Upper lobe of right lung (tissue), 1 donor: ENCODE results near the gene PTPRH. TPM values are rescaled to one million over a fixed set of nuclear protein-coding genes. Genes with fewer than 3 reads are reported as not detected.

Source experiments
- ATAC-seq: fragments of 200-7000 bp; cut with Tn5 transposase; one replicate; pipeline ENCODE4 v1.9.1; 2020; ENCODE audit warnings: mild to moderate bottlenecking, moderate library complexity
- DNase-seq: peaks from one replicate; pipeline ENCODE4 v3.0.0-alpha.2; 2020
- H3K27ac ChIP-seq: fragments of 200-600 bp; one replicate; pipeline ENCODE4 v1.8.0; 2022
- H3K27me3 ChIP-seq: fragments of 200-600 bp; one replicate; pipeline ENCODE4 v1.8.0; 2022; ENCODE audit warnings: mild to moderate bottlenecking
- H3K36me3 ChIP-seq: fragments of 200-600 bp; one replicate; pipeline ENCODE4 v1.8.0; 2022
- H3K4me1 ChIP-seq: fragments of 200-600 bp; one replicate; pipeline ENCODE4 v1.8.0; 2022
- H3K4me3 ChIP-seq: fragments of 200-600 bp; one replicate; pipeline ENCODE4 v1.8.0; 2022; ENCODE audit warnings: mild to moderate bottlenecking
- H3K9me3 ChIP-seq: fragments of 200-600 bp; one replicate; pipeline ENCODE4 v1.8.0; 2022
- intact Hi-C: fragments of 100-400 bp; cut with DNase I; formaldehyde crosslinking; loops from one replicate; pipeline ENCODE4 v1.11.0; 2022
- total RNA-seq: library from RNA; stranded (reverse); fragmentation: NEBNext Ultra II Directional; extraction: Animal tissue kit (Norgen Biotek cat#: 25700); gene quantifications from one replicate; pipeline ENCODE4 v1.2.1, GENCODE V29; 2021
- TF ChIP-seq, protein P1 (sequence below): fragments of 200-600 bp; IDR thresholded peaks from one replicate; pipeline ENCODE4 v1.8.0; 2022; ENCODE audit warnings: antibody characterized with exemption
- donor health status: DM: no; HTN: yes; CAD: no; lungs with severe emphysema.

Gene PTPRH
- total RNA-seq, 1 donor from 2014 or later = not detected

GRCh38 chr19:55231391-55232285 is 22.3 kb upstream of the PTPRH start:
- no peaks in the 10 kb centered on the region for H3K9me3 ChIP-seq
- intact Hi-C loops = no loop called here
- ATAC-seq = no peak
- peaks cover 85% of the 10 kb centered on the region for H3K36me3 ChIP-seq
- no peaks in the 10 kb centered on the region for H3K27me3 ChIP-seq
- no peak overlapping the region for H3K27ac ChIP-seq
- no peak for DNase-seq
- TF ChIP-seq, protein P1, sequence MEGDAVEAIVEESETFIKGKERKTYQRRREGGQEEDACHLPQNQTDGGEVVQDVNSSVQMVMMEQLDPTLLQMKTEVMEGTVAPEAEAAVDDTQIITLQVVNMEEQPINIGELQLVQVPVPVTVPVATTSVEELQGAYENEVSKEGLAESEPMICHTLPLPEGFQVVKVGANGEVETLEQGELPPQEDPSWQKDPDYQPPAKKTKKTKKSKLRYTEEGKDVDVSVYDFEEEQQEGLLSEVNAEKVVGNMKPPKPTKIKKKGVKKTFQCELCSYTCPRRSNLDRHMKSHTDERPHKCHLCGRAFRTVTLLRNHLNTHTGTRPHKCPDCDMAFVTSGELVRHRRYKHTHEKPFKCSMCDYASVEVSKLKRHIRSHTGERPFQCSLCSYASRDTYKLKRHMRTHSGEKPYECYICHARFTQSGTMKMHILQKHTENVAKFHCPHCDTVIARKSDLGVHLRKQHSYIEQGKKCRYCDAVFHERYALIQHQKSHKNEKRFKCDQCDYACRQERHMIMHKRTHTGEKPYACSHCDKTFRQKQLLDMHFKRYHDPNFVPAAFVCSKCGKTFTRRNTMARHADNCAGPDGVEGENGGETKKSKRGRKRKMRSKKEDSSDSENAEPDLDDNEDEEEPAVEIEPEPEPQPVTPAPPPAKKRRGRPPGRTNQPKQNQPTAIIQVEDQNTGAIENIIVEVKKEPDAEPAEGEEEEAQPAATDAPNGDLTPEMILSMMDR = no peak
- H3K4me1 ChIP-seq = no peaks in the 10 kb centered on the region
- no peak overlapping the region for H3K4me3 ChIP-seq

GRCh38 chr19:55230780-55231179 is 21.5 kb upstream of the PTPRH start:
- H3K4me1 ChIP-seq = no peaks in the 10 kb centered on the region
- DNase-seq = peak; percentile 60
- intact Hi-C loops = no loop called here
- H3K27me3 ChIP-seq = no peaks in the 10 kb centered on the region
- TF ChIP-seq, protein P1 = no peak
- H3K27ac ChIP-seq = no peak overlapping the region
- peaks cover 77% of the 10 kb centered on the region for H3K36me3 ChIP-seq
- no peak overlapping the region for H3K4me3 ChIP-seq
- no peaks in the 10 kb centered on the region for H3K9me3 ChIP-seq
- ATAC-seq = no peak

DNA sequence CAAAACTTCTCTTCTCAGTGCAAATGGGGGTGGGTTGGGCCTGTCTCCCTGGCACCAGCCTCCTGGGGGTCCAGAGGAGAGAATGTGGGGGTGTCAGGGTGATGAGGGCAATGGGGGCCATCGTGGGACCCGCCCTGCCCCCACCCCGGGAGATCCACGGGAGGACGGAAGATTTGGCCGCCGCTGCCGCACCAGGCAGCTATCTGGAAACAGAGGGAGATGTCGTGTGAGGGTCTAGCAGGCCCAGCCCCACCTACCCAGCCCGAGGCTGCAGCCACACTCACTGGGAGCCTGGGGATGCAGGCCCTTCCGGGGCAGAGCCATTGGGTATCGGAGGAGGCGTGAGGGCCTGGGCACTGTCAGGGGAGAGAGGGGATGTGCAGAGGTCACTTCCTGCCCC is 21.0 kb upstream of the PTPRH start:
- Histone ChIP-seq H3K9me3 (no peaks in the 10 kb centered on the region), H3K4me3 (no peak overlapping the region), H3K36me3 (peaks cover 75% of the 10 kb centered on the region), H3K27ac (no peak overlapping the region), H3K4me1 (no peaks in the 10 kb centered on the region), H3K27me3 (no peaks in the 10 kb centered on the region)
- DNase-seq (no peak), ATAC-seq (no peak)
- intact Hi-C loops = no loop called here
- TF ChIP-seq, protein P1 = no peak

DNA sequence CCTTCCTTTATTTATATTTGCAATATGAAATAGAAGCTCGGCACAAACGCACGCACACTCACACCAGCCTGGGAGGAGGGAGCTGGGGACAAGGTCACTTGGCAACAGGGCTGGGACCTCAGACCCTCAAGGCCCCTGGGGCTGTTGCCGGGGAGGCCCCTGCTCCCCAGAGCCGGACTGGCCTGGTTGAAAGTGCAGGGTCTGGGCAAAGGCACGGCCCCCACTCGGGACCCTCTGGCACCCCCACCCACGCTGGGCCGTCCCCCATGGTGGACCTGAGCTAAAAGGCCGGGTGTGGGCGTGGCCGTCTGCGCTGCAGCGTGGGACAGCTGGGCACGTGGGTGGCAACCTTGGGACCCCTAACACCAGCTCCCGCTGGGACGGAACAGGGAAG is 20.5 kb upstream of the PTPRH start:
- peaks cover 70% of the 10 kb centered on the region for H3K36me3 ChIP-seq
- DNase-seq = no peak
- no peaks in the 10 kb centered on the region for H3K27me3 ChIP-seq
- intact Hi-C loops = no loop called here
- H3K27ac ChIP-seq = no peak overlapping the region
- no peaks in the 10 kb centered on the region for H3K4me1 ChIP-seq
- H3K9me3 ChIP-seq = no peaks in the 10 kb centered on the region
- no peak for ATAC-seq
- TF ChIP-seq, protein P1 = no peak
- H3K4me3 ChIP-seq = no peak overlapping the region

DNA sequence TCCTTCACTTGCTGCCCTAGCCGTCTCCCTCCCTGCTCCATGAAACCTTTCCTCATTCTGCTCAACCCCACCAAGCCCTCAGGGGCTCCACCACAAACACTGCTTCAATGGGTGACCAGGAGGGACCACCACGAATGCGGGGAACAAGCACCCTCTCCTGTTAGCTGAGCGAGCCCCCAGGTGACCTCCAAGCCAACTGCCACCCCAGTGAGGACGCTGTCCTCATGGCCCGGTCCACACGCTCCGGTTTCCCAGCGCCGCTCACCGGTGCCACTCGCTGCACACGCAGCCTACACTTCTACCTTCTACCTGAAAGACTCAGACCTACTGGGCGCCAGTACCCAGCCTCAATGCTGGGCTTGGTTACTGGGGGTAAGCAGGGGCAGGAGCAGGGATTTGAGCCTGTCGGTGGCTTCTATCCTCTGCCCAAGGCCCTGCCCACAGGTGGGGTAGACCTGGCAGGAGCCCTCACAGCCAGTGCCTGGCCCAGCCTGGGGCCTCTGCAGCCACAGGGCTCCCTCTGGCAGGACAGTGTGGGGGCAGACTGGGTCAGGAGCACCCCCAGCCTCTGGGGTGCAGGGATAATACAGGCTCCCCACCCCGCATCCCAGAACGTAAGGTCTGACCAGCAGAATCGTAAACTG is 20.0 kb upstream of the PTPRH start:
- Histone ChIP-seq H3K27ac (no peak overlapping the region), H3K36me3 (peaks cover 65% of the 10 kb centered on the region), H3K4me1 (no peaks in the 10 kb centered on the region), H3K9me3 (no peaks in the 10 kb centered on the region), H3K27me3 (no peaks in the 10 kb centered on the region), H3K4me3 (no peak overlapping the region)
- intact Hi-C loops = no loop called here
- ATAC-seq = no peak
- DNase-seq = no peak
- TF ChIP-seq, protein P1 = no peak
